Transverse colon (tissue), 4 donors: Measurements from ENCODE around the gene NDE1. TPM values are rescaled to one million over a fixed set of nuclear protein-coding genes. Genes with fewer than 3 reads are reported as not detected.

Experiments
- DNase-seq: peaks from one replicate; pipeline ENCODE4 v3.0.0-alpha.2; 2019
- H3K27ac ChIP-seq, 4 donors: fragments of 200-600 bp; sonication (generic); 2 replicates each; pipeline ENCODE4 v1.5.1; 2016 to 2018; ENCODE audit warnings: inconsistent platforms in 4 of 4
- H3K27me3 ChIP-seq: fragments of 200-600 bp; sonication (generic); 2 replicates; pipeline ENCODE4 v1.5.1; 2017; ENCODE audit warnings: inconsistent platforms
- H3K36me3 ChIP-seq, 4 donors: fragments of 200-600 bp; sonication (generic); 2 replicates each; pipeline ENCODE4 v1.5.1; 2017 to 2019; ENCODE audit warnings: inconsistent platforms in 4 of 4
- H3K4me1 ChIP-seq, 4 donors: fragments of 200-600 bp; sonication (generic); 2 replicates each; pipeline ENCODE4 v1.5.1; 2017 to 2020; ENCODE audit warnings: inconsistent platforms in 4 of 4
- H3K4me3 ChIP-seq, 4 donors: fragments of 200-600 bp; sonication (generic); 1 replicate in 1 of 4; 2 replicates in 3 of 4; pipeline versions ENCODE4 v1.5.1 to v1.6.1; 2017 to 2019; ENCODE audit warnings: inconsistent platforms in 4 of 4
- H3K9me3 ChIP-seq, 2 donors: fragments of 200-600 bp; sonication (generic); 2 replicates each; pipeline ENCODE4 v1.5.1; 2017 to 2019; ENCODE audit warnings: inconsistent platforms in 2 of 2
- CTCF ChIP-seq, 5 experiments: fragments of 200-600 bp in 3 of 5; fragments of 450-650 bp in 2 of 5; sonication (generic) in 3 of 5; IDR thresholded peaks; 1 replicate in 2 of 5; 2 replicates in 3 of 5; pipeline ENCODE4 v1.5.1; 2016 to 2017; ENCODE audit warnings: antibody characterized with exemption in 5 of 5, inconsistent platforms in 3 of 5, mild to moderate bottlenecking in 2 of 5, moderate library complexity in 1 of 5
- EP300 ChIP-seq: sonication (generic); formaldehyde crosslinking; IDR thresholded peaks from one replicate; pipeline ENCODE4 v1.6.1; 2017; ENCODE audit warnings: antibody characterized with exemption, low read depth
- POLR2A ChIP-seq: fragments of 450-650 bp; IDR thresholded peaks from one replicate; pipeline ENCODE4 v1.6.1; 2016; ENCODE audit warnings: antibody characterized with exemption, mild to moderate bottlenecking, moderate library complexity
- POLR2AphosphoS5 ChIP-seq, 3 donors: sonication (generic); formaldehyde crosslinking; IDR thresholded peaks; one replicate each; pipeline ENCODE4 v1.6.1; 2016; ENCODE audit warnings: antibody characterized with exemption in 3 of 3
- WGBS, 2 donors: methylation state at CpG; one replicate each; pipeline ENCODE4 v1.1.5; 2018; ENCODE audit warnings: low coverage in 1 of 2; 5-methylcytosine and 5-hydroxymethylcytosine counted together
- in situ Hi-C, 4 donors: fragments of 200-750 bp; cut with MboI; loops; one replicate each; pipeline versions ENCODE4 v1.15.0 to v1.15.1; 2017; ENCODE audit warnings: low sequenced_read_pairs in 3 of 4, low pct_ligation_motif_present in 1 of 4, low pct_unique_long_range_greater_than_20kb in 1 of 4
- intact Hi-C: fragments of 100-400 bp; cut with DNase I; formaldehyde crosslinking; loops from one replicate; pipeline ENCODE4 v1.15.1; 2023; ENCODE audit warnings: low total_unique reads
- total RNA-seq, 4 donors: library from RNA; depleted of rRNA; stranded (reverse); fragments of >200 nt; gene quantifications; one replicate each; pipeline ENCODE4 v1.1.0, GENCODE V29; 2016

Gene NDE1
- total RNA-seq, 4 donors from 2014 or later, result 21.0 to 47.6 (median 36.3) TPM

GRCh38 chr16:15703029-15703736 is 53.1 kb downstream of the NDE1 start:
- in situ Hi-C loops (no loop called here), intact Hi-C loops (no loop called here)
- DNase-seq, result no peak
- Histone ChIP-seq H3K36me3 (peaks cover 0 to 35% (median 7%) of the 10 kb centered on the region in 4 donors), H3K9me3 (no peaks in the 10 kb centered on the region), H3K4me1 (no peaks in the 10 kb centered on the region), H3K4me3 (no peak overlapping the region), H3K27ac (peak overlapping the region; percentile 3 to 82 (median 62)), H3K27me3 (no peaks in the 10 kb centered on the region)
- TF ChIP-seq POLR2AphosphoS5 (IDR thresholded peaks at IDR 0.05) (peak in 1 of 3 donors; percentile 27), CTCF (IDR thresholded peaks at IDR 0.05) (no peak)
- WGBS, 2 donors, result 73 to 88% methylated on average over 13 to 14 of the region's 14 CpGs

GRCh38 chr16:15704545-15704987 is 54.5 kb downstream of the NDE1 start:
- no peaks in the 10 kb centered on the region for H3K9me3 ChIP-seq
- WGBS, 2 donors, result 67 to 78% methylated on average over 5 to 8 of the region's 8 CpGs
- H3K27ac ChIP-seq, result peak overlapping the region in 3 of 4 donors; percentile 31 to 82 (median 64)
- peak in 2 of 3 donors; percentile 3 to 51 for TF ChIP-seq POLR2AphosphoS5 (IDR thresholded peaks at IDR 0.05)
- no peak for TF ChIP-seq EP300
- TF ChIP-seq CTCF (IDR thresholded peaks at IDR 0.05), result peak; percentile 74 to 82 (median 78)
- peak; percentile 78 for DNase-seq
- H3K27me3 ChIP-seq, result no peaks in the 10 kb centered on the region
- intact Hi-C loops (no loop called here), in situ Hi-C loops (no loop called here)
- H3K36me3 ChIP-seq, result peaks cover 0 to 23% (median 3%) of the 10 kb centered on the region in 4 donors
- no peaks in the 10 kb centered on the region for H3K4me1 ChIP-seq
- H3K4me3 ChIP-seq, result no peak overlapping the region

- H3K9me3 ChIP-seq, result no peaks in the 10 kb centered on the region
- in situ Hi-C loops (no loop called here), intact Hi-C loops (no loop called here)
- peaks cover 0 to 18% (median under 1%) of the 10 kb centered on the region in 4 donors for H3K36me3 ChIP-seq
- H3K4me1 ChIP-seq, result no peaks in the 10 kb centered on the region
- no peaks in the 10 kb centered on the region for H3K27me3 ChIP-seq
- TF ChIP-seq POLR2A (no peak), EP300 (no peak), CTCF (IDR thresholded peaks at IDR 0.05) (no peak), POLR2AphosphoS5 (IDR thresholded peaks at IDR 0.05) (no peak)
- DNase-seq, result no peak
- WGBS, 2 donors, result 60 to 69% methylated on average over 7 to 8 of the region's 8 CpGs
- H3K27ac ChIP-seq, result peak overlapping the region in 2 of 4 donors; percentile 20 to 82
- no peak overlapping the region for H3K4me3 ChIP-seq
Measured at GRCh38 chr16:15705064-15705565, 55.1 kb downstream of the NDE1 start.

GRCh38 chr16:15707332-15707731 is 57.3 kb downstream of the NDE1 start:
- no peaks in the 10 kb centered on the region for H3K9me3 ChIP-seq
- no peaks in the 10 kb centered on the region for H3K4me1 ChIP-seq
- intact Hi-C loops (no loop called here), in situ Hi-C loops (no loop called here)
- H3K27ac ChIP-seq, result peak overlapping the region in 1 of 4 donors; percentile 56
- peak in 1 of 3 donors; percentile 22 for TF ChIP-seq POLR2AphosphoS5 (IDR thresholded peaks at IDR 0.05)
- no peak for TF ChIP-seq POLR2A
- no peak overlapping the region for H3K4me3 ChIP-seq
- peaks cover 0 to 7% (median 0%) of the 10 kb centered on the region in 4 donors for H3K36me3 ChIP-seq
- DNase-seq, result no peak
- no peaks in the 10 kb centered on the region for H3K27me3 ChIP-seq
- 84 to 100% methylated on average over 1 to 3 of the region's 3 CpGs for WGBS, 2 donors
